Measurements from ENCODE around the gene SRGAP1.

GRCh38 chr12:63927511-63927910 lies 83.0 kb downstream of the SRGAP1 start:
- TF ChIP-seq, protein P1, sequence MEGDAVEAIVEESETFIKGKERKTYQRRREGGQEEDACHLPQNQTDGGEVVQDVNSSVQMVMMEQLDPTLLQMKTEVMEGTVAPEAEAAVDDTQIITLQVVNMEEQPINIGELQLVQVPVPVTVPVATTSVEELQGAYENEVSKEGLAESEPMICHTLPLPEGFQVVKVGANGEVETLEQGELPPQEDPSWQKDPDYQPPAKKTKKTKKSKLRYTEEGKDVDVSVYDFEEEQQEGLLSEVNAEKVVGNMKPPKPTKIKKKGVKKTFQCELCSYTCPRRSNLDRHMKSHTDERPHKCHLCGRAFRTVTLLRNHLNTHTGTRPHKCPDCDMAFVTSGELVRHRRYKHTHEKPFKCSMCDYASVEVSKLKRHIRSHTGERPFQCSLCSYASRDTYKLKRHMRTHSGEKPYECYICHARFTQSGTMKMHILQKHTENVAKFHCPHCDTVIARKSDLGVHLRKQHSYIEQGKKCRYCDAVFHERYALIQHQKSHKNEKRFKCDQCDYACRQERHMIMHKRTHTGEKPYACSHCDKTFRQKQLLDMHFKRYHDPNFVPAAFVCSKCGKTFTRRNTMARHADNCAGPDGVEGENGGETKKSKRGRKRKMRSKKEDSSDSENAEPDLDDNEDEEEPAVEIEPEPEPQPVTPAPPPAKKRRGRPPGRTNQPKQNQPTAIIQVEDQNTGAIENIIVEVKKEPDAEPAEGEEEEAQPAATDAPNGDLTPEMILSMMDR (IDR thresholded peaks at IDR 0.05; ENCODE audit: borderline replicate concordance, extremely low read depth, low read length, poor library complexity, severe bottlenecking): no peak
- TF ChIP-seq EZH2 (IDR thresholded peaks at IDR 0.05; ENCODE audit: borderline replicate concordance, low read depth, low read length, severe bottlenecking): no peak

All from DND-41 (cell line).